HL-60 (cell line): ENCODE measurements around the gene SUMO4.

ENCODE experiments used
- DNase-seq, 2 experiments: peaks; one replicate each; pipeline ENCODE4 v3.0.0-alpha.2; 2010 to 2020; ENCODE audit warnings: low read depth in 1 of 2, low spot score in 1 of 2
- H3K27ac ChIP-seq: fragments of 250-450 bp; sonication (Bioruptor Pico); replicated peaks from 2 replicates; pipeline ENCODE4 v1.5.1; 2020; ENCODE audit warnings: mild to moderate bottlenecking, moderate library complexity
- H3K27me3 ChIP-seq: fragments of 250-450 bp; sonication (Bioruptor Pico); 2 replicates; pipeline ENCODE4 v1.5.1; 2021; ENCODE audit warnings: mild to moderate bottlenecking, moderate library complexity; ENCODE audit not compliant: insufficient read depth, poor library complexity, severe bottlenecking
- H3K4me3 ChIP-seq: replicated peaks from 2 replicates; pipeline ENCODE4 v1.5.1; 2011; ENCODE audit warnings: mild to moderate bottlenecking, control low read depth, low read length; ENCODE audit not compliant: insufficient read depth
- GABPA ChIP-seq: IDR thresholded peaks from 2 replicates; pipeline ENCODE4 v1.6.1; 2012; ENCODE audit warnings: low read depth
- POLR2AphosphoS5 ChIP-seq: IDR thresholded peaks from 2 replicates; pipeline ENCODE4 v1.6.1; 2012; ENCODE audit warnings: low read depth
- SPI1 ChIP-seq: IDR thresholded peaks from 2 replicates; pipeline ENCODE4 v1.6.1; 2012; ENCODE audit warnings: low read depth, mild to moderate bottlenecking, borderline replicate concordance
- TF ChIP-seq, protein P1 (sequence below): IDR thresholded peaks from one replicate; pipeline ENCODE4 v1.5.1; 2011; ENCODE audit warnings: low read length, control low read depth, inconsistent platforms; ENCODE audit not compliant: insufficient read depth
- TF ChIP-seq, protein P2 (sequence below): IDR thresholded peaks from 2 replicates; pipeline ENCODE4 v1.6.1; 2012; ENCODE audit warnings: low read depth; ENCODE audit not compliant: insufficient replicate concordance

SUMO4 gene

DNA sequence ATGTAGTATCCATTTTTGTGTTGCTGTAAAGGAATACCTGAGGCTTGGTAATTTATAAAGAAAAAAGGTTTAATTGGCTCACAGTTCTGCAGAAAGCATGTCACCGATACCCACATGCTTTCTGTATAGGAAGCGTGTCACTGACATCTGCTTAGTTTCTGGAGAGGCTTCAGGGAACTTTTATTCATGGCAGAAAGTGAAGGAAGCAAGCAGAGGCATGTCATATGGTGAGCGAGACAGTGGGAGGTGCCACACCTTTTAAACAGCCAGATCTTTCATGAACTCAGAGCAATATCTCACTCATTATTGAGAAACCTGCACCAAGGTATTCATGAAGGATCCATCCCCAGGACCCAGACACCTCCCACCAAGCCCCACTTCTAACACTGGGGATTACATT is 3.5 kb downstream of the SUMO4 start:
- no peak for DNase-seq
- no peaks in the 10 kb centered on the region for H3K27me3 ChIP-seq
- TF ChIP-seq, protein P1, sequence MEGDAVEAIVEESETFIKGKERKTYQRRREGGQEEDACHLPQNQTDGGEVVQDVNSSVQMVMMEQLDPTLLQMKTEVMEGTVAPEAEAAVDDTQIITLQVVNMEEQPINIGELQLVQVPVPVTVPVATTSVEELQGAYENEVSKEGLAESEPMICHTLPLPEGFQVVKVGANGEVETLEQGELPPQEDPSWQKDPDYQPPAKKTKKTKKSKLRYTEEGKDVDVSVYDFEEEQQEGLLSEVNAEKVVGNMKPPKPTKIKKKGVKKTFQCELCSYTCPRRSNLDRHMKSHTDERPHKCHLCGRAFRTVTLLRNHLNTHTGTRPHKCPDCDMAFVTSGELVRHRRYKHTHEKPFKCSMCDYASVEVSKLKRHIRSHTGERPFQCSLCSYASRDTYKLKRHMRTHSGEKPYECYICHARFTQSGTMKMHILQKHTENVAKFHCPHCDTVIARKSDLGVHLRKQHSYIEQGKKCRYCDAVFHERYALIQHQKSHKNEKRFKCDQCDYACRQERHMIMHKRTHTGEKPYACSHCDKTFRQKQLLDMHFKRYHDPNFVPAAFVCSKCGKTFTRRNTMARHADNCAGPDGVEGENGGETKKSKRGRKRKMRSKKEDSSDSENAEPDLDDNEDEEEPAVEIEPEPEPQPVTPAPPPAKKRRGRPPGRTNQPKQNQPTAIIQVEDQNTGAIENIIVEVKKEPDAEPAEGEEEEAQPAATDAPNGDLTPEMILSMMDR: no peak
- TF ChIP-seq, protein P2, sequence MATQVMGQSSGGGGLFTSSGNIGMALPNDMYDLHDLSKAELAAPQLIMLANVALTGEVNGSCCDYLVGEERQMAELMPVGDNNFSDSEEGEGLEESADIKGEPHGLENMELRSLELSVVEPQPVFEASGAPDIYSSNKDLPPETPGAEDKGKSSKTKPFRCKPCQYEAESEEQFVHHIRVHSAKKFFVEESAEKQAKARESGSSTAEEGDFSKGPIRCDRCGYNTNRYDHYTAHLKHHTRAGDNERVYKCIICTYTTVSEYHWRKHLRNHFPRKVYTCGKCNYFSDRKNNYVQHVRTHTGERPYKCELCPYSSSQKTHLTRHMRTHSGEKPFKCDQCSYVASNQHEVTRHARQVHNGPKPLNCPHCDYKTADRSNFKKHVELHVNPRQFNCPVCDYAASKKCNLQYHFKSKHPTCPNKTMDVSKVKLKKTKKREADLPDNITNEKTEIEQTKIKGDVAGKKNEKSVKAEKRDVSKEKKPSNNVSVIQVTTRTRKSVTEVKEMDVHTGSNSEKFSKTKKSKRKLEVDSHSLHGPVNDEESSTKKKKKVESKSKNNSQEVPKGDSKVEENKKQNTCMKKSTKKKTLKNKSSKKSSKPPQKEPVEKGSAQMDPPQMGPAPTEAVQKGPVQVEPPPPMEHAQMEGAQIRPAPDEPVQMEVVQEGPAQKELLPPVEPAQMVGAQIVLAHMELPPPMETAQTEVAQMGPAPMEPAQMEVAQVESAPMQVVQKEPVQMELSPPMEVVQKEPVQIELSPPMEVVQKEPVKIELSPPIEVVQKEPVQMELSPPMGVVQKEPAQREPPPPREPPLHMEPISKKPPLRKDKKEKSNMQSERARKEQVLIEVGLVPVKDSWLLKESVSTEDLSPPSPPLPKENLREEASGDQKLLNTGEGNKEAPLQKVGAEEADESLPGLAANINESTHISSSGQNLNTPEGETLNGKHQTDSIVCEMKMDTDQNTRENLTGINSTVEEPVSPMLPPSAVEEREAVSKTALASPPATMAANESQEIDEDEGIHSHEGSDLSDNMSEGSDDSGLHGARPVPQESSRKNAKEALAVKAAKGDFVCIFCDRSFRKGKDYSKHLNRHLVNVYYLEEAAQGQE: no peak
- no peak for TF ChIP-seq POLR2AphosphoS5

DNA sequence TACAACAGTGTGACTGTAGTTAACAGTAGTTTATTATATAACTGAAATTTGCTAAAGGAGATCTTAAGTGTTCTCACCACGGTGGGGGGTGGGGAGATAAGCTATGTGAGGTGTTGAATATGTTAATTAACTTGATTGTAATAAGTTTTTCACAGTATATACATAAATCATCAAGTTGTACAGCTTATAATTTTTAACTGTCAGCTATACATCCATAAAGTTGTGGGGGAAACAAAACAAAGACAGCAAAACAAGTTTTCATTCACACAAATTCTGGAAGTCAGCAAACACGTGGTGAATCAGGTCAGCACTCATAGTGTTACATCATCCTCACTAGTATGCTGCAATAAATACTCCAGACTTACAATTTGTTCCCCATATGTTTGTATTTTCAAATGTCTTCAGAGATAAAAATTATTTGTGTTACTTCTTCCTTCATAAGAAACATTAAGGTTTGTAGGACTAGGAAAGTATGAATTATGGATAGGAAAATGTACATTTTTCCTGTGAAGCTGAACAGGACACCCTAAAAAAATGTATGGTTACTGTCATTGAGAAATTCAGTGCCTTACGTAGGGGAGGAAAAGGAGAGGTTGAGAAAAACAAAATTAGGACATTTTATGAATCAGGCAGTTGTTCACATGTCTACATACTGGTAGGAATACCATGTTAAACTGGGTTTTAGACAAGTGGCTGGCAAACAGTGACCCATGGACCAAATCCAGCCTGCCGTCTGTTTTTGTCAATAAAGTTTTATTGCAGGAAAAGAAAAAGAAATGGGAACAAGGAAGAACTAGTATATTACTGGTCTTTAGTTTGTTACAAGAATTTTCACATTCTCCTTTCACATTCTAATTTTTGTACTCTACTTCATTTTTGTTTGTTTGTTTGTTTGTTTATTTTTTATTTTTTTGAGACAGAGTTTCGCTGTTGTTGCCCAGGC is 6.0 kb downstream of the SUMO4 start:
- Histone ChIP-seq H3K4me3 (no peak overlapping the region), H3K27ac (peak overlapping the region; percentile 71), H3K27me3 (no peaks in the 10 kb centered on the region)
- DNase-seq: peak; percentile 48 to 64
- TF ChIP-seq SPI1 (no peak), POLR2AphosphoS5 (no peak), GABPA (no peak)
- TF ChIP-seq, protein P2: no peak
- TF ChIP-seq, protein P1: no peak

More for the DNA sequence above, 3.5 kb downstream of the SUMO4 start:
- Histone ChIP-seq H3K4me3 (no peak overlapping the region), H3K27ac (no peak overlapping the region)

GRCh38 chr6:149409617-149410016 is 9.6 kb downstream of the SUMO4 start:
- no peak for TF ChIP-seq GABPA
- TF ChIP-seq, protein P1: no peak
- TF ChIP-seq, protein P2: no peak
- TF ChIP-seq SPI1: no peak
- no peak for TF ChIP-seq POLR2AphosphoS5
- Histone ChIP-seq H3K4me3 (no peak overlapping the region), H3K27ac (no peak overlapping the region), H3K27me3 (no peaks in the 10 kb centered on the region)
- no peak for DNase-seq
